ENCODE measurements around the gene RBM17.
"Not testable (repeated sequence)": the region's sequence is repeated elsewhere in the genome, so short reads cannot be mapped to it uniquely, and the experiment has no call there.

The RBM17 gene

DNA sequence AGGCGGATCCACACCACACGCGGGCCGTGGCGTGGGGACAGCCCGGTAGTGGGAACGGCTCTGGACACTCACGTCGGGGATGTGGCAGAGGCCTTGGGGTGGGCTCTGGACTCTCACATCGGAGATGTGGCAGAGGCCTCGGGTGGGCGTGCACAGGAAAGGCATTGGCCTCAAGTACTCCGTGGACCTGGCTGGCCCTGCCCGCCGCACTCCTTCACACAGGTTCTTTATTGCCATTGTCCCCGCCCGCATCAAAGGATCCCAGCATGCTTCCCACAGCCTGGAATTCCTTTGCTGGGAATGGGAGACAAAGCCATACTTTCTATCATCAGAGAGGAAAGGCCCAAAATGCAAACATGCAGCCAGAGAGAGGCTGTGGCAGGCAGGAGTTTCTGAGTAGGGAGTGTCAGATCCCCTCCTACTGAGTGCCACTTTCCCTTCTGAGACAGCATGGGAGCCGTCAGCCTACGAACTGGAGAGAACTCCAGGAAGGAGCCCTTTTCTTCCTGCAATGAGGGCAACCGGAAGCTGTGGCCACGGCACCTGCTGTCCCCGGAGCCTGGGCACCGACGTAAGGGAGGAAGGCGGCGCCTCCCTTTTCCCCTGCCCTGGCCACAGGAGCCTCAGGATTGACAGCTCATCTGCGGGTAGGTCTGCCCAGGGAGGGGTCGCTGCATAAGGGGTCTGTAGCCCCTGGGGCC lies 51.5 kb downstream of the RBM17 start:
- no peak overlapping the region for H3K4me2 ChIP-seq (ENCODE audit: low read length)
- no peak overlapping the region for H3K27ac ChIP-seq
- no peak overlapping the region for H3K4me3 ChIP-seq (ENCODE audit: low read depth, low read length)
- TF ChIP-seq, protein P1, sequence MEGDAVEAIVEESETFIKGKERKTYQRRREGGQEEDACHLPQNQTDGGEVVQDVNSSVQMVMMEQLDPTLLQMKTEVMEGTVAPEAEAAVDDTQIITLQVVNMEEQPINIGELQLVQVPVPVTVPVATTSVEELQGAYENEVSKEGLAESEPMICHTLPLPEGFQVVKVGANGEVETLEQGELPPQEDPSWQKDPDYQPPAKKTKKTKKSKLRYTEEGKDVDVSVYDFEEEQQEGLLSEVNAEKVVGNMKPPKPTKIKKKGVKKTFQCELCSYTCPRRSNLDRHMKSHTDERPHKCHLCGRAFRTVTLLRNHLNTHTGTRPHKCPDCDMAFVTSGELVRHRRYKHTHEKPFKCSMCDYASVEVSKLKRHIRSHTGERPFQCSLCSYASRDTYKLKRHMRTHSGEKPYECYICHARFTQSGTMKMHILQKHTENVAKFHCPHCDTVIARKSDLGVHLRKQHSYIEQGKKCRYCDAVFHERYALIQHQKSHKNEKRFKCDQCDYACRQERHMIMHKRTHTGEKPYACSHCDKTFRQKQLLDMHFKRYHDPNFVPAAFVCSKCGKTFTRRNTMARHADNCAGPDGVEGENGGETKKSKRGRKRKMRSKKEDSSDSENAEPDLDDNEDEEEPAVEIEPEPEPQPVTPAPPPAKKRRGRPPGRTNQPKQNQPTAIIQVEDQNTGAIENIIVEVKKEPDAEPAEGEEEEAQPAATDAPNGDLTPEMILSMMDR (IDR thresholded peaks at IDR 0.05), result no peak
- no peaks in the 10 kb centered on the region for H3K36me3 ChIP-seq (ENCODE audit: control insufficient read depth, insufficient read depth, low read length)
- peaks cover 14% of the 10 kb centered on the region for H3K4me1 ChIP-seq
- H3K27me3 ChIP-seq (ENCODE audit: control insufficient read depth, insufficient read depth, low read length), result no peaks in the 10 kb centered on the region
- no peaks in the 10 kb centered on the region for H3K9me3 ChIP-seq (ENCODE audit: control insufficient read depth, low read length)
- H3K9ac ChIP-seq, result no peak overlapping the region
- H2AFZ ChIP-seq, result no peak overlapping the region
- H3K79me2 ChIP-seq, result no peaks in the 10 kb centered on the region

DNA sequence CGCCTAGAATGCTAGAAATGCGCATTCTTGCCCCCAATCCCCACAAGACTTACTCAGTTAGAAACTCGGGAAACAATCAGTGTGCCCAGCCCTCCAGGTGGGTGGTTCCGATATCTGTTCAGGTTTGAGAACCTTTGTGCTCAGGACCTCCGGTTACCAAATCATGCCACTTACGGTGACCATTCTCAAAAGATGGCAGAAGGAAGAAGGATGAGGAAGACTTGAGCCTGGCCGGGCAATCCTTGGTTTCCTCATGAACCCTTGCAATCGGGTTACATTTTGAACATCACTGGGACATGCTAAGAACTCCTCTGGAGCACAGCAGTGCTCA lies 52.1 kb downstream of the RBM17 start:
- Histone ChIP-seq H3K27me3 (ENCODE audit: control insufficient read depth, insufficient read depth, low read length) (no peaks in the 10 kb centered on the region), H3K4me3 (ENCODE audit: low read depth, low read length) (peak overlapping the region; percentile 25), H3K27ac (no peak overlapping the region), H3K4me2 (ENCODE audit: low read length) (peak overlapping the region; percentile 65), H3K9me3 (ENCODE audit: control insufficient read depth, low read length) (no peaks in the 10 kb centered on the region), H2AFZ (peak overlapping the region; percentile 73), H3K4me1 (peaks cover 15% of the 10 kb centered on the region), H3K79me2 (no peaks in the 10 kb centered on the region), H3K9ac (no peak overlapping the region), H3K36me3 (ENCODE audit: control insufficient read depth, insufficient read depth, low read length) (no peaks in the 10 kb centered on the region)
- TF ChIP-seq, protein P1 (IDR thresholded peaks at IDR 0.05), result no peak

DNA sequence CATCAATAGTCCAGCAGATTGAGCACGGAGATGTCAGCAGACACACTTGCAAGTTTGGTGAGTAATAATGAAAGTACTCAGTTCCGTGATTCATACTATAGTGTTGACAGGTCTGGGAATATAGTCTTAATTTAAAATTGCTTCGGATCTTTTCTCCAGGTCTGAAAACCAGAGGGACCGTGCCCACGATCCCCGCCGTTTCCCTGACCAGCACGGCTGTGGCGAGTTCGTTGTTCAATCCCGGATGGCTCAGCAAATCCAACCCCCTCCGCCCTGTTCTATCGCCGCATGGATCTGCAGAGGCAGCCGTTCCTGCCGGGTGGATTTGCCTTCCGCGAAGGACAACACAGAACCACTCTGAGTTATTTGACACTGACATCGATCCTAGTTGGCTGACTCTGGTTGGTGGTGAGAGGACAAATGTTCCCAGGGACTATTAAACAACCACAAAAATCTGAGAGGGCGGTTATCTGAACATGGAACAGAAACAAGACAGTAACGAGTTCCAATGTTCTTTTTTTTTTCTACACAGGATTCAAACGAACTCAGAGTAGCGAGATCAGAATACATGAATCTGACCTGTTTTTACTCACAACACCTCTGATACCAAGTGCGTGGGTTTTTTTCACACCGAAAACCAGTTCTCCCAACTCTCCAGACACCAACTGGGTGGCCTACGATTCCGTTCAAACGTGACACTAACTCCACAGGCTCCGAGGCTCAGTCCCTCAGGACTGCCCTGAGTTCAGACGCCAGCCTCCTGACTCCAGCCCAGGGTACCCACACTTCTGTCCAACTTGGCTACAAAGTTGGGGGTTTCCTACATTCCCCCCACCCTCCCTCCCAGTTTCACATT lies 52.7 kb downstream of the RBM17 start:
- TF ChIP-seq, protein P1 (IDR thresholded peaks at IDR 0.05), result no peak
- peak overlapping the region; percentile 73 for H2AFZ ChIP-seq
- H3K9me3 ChIP-seq (ENCODE audit: control insufficient read depth, low read length), result no peaks in the 10 kb centered on the region
- peak overlapping the region; percentile 65 for H3K4me2 ChIP-seq (ENCODE audit: low read length)
- H3K27me3 ChIP-seq (ENCODE audit: control insufficient read depth, insufficient read depth, low read length), result no peaks in the 10 kb centered on the region
- H3K27ac ChIP-seq, result peak overlapping the region; percentile 39
- H3K36me3 ChIP-seq (ENCODE audit: control insufficient read depth, insufficient read depth, low read length), result no peaks in the 10 kb centered on the region
- H3K4me1 ChIP-seq, result peaks cover 21% of the 10 kb centered on the region
- H3K4me3 ChIP-seq (ENCODE audit: low read depth, low read length), result peak overlapping the region; percentile 25
- H3K9ac ChIP-seq, result no peak overlapping the region
- H3K79me2 ChIP-seq, result no peaks in the 10 kb centered on the region

DNA sequence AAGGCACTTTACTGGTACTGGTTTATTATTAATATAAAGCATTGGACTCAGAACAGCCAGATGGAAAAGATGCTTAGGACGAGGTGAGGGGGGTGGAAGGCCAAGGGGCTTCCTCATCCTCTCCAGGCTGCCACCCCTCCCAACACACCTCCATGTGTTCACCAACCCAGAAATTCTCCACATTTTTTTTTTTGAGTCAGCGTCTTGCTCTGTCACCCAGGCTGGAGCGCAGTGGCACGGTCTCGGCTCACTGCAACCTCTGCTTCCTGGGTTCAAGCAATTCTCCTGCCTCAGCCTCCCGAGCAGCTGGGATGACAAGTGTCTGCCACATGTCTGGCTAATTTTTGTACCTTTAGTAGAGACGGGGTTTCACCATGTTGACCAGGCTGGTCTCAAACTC lies 53.4 kb downstream of the RBM17 start:
- H2AFZ ChIP-seq; H3K4me2 ChIP-seq (ENCODE audit: low read length); H3K9me3 ChIP-seq (ENCODE audit: control insufficient read depth, low read length); H3K36me3 ChIP-seq (ENCODE audit: control insufficient read depth, insufficient read depth, low read length); H3K9ac ChIP-seq; H3K27ac ChIP-seq; H3K27me3 ChIP-seq (ENCODE audit: control insufficient read depth, insufficient read depth, low read length); H3K4me3 ChIP-seq (ENCODE audit: low read depth, low read length); H3K79me2 ChIP-seq: not testable (repeated sequence)
- H3K4me1 ChIP-seq, result peaks cover 25% of the 10 kb centered on the region

DNA sequence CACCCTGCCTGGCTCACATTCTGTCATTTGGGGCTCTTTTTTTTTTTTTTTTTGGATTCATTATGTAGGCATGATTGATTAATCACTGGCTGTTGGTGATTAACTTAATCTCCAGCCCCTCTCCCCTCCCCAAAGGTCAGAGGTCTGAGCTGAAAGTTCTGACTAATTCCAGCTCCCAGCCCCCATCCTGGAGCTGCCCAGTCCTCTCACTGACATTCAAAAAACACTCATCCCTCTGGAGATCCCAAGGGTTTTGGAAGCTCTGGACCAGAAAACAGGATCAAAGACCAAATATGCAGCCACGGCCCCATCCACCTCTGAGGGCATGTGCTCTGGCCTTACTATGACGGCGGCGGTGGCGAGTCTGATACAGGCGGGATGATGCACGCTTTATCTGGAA lies 53.8 kb downstream of the RBM17 start:
- Histone ChIP-seq H3K4me3 (ENCODE audit: low read depth, low read length) (no peak overlapping the region), H3K27ac (no peak overlapping the region), H3K36me3 (ENCODE audit: control insufficient read depth, insufficient read depth, low read length) (no peaks in the 10 kb centered on the region), H3K4me2 (ENCODE audit: low read length) (no peak overlapping the region), H2AFZ (no peak overlapping the region), H3K9ac (no peak overlapping the region), H3K9me3 (ENCODE audit: control insufficient read depth, low read length) (no peaks in the 10 kb centered on the region), H3K79me2 (peaks cover 3% of the 10 kb centered on the region), H3K4me1 (peaks cover 25% of the 10 kb centered on the region), H3K27me3 (ENCODE audit: control insufficient read depth, insufficient read depth, low read length) (no peaks in the 10 kb centered on the region)
- TF ChIP-seq, protein P1 (IDR thresholded peaks at IDR 0.05), result no peak

All from parathyroid adenoma (tissue), 2 donors.